Anterior cingulate cortex (tissue), 58 donors: ENCODE data around the gene SLC6A20.

ENCODE experiments used
- DNase-seq, 58 donors: peaks; one replicate each; lab custom pipeline; 2025; lab: John Stamatoyannopoulos, UW

SLC6A20 gene

GRCh38 chr3:45795882-45796765 is at the start of gene SLC6A20:
Gene SLC6A20 (minus strand): TSS chr3:45796536. CDS start chr3:45796419, 117 bp downstream.
- DNase-seq: no peak

- no peak for DNase-seq
Measured at GRCh38 chr3:45844616-45845015, 48.3 kb upstream of the SLC6A20 start.

DNA sequence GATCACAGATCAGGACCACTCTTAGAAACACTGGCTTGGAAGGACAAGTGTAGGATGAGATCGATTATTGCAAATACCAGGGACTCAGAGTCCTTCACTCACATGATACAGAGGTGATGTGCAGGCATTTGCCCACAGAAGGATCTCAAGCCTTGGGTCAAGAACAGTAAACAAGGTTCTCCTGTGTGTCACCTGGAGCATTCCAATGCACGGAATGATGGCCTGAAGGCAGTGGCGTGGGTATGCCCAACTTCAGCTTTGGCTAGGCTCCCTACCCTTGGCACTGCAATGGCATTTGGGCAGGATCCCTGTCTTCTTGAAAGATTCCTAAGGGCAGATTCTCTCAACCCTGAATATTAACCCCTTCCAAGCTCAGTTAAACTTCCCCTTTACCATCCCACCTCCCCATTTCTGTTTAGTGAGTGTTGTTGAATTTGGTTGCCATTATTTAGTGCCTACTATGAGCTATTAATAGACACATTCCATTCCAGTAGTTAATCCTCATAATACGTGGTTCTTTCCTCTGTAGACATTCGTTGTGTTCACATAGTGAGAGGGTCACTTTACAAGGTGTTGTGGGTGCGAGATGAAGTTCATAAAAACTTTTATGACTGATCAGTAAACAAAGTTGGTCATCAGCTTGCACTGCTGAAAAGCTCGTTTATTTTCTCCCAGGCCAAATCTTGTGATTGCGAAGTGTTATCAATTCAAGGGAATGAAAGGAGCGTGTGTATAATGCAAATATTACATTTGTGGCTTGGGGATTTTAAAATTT is 46.7 kb upstream of the SLC6A20 start:
- no peak for DNase-seq

DNA sequence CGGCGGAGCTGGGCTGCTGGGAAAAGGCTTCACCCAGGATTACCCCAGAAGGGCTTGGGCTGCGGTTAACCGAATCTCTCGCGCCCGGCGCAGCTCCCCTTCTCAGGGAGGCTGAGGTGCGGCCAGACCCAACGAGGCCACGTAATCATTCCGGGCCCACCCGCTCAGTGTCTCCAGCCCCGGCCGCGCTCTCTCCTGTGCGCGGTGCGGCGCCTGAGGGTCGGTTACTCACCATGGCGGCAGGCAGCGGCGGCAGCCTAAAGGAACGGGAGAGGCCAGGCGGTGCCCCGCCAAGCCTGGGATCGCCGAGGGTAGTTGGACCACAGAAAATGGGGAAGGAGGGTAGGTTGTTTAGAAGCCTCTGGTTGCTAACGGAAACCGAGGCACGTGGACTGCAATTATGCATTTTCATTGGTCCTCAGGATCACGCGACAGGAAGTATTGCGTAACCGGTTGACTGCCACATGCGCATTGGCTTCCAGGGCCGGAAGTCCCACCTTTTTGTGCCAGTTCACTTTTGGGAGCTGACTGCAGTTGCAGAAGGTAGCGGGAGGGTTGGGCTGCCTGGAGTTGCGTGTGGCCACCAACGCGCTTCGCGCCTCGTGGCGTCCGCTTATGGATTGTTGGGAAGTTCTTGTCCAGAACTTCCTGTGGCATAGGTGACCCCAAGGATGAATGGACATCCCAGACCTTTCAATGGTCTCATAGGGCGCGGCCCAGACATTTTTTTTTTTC is 45.6 kb upstream of the SLC6A20 start, which contains the start of gene LZTFL1:
Gene LZTFL1, minus strand, starts transcription at position 363 of the 735 bp plus-strand sequence. Its CDS starts 128 bp downstream, at position 235.
- DNase-seq: peak; percentile 48 to 96 (median 88)

DNA sequence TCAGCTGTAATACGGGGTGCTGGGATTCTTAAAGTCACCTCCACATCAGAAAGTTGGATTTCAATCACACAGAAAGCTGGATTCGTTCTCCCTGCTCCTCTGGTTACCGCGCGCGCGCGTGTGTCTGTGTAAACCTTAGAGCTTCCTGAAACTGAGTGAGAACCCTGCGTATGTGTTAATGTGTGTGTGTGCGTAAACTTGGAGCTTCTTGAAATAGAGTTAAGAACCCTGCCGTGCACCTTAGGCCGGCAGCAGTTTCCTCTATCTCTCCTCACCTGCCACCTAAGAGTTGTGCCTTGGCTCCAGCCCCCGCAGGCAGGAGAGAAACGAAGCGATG is 45.1 kb upstream of the SLC6A20 start:
- peak in 6 of 58 donors; percentile 2 to 34 (median 28) for DNase-seq

- no peak for DNase-seq
Measured at GRCh38 chr3:45838466-45838865, 42.1 kb upstream of the SLC6A20 start.

DNA sequence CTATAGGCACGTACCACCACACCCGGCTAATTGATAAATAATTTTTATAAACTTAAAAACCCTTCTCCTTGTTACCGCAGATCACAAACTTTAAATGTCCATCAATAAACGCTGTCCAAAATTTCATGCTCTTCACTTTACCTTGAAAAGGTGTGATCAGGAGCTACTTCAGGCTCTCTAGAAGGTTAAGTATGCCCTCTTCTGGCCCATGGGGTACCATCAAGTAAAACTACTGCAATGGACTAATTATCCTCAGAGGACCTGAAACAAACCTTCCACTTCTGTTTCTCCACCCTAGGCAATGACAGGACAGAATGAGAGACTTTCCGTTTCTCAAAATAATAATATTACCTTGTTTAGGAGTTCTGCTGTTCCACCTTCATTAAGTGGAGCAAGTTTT is 36.4 kb upstream of the SLC6A20 start:
- no peak for DNase-seq

- DNase-seq: no peak
Measured at GRCh38 chr3:45830121-45830520, 33.8 kb upstream of the SLC6A20 start.

- DNase-seq: no peak
Measured at GRCh38 chr3:45826908-45827307, 30.6 kb upstream of the SLC6A20 start.

DNA sequence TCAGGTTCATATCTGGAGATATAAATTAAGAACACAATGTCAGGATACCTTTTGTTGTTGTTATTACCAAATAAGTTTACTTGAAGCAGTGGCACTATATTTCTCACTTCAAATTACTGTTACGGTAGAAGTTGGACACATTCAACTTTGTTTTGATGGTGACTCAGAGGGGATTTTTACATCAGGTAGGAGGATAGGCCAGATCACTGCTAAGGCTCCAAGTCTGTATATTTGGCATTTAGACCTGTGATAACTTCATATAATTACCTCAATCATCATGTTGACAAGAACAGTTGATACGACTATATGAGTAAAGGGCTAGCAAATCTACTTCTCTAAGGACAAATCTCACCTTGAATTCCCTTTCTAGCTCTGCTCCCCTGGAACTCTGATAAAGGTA is 30.0 kb upstream of the SLC6A20 start:
- DNase-seq: no peak

DNA sequence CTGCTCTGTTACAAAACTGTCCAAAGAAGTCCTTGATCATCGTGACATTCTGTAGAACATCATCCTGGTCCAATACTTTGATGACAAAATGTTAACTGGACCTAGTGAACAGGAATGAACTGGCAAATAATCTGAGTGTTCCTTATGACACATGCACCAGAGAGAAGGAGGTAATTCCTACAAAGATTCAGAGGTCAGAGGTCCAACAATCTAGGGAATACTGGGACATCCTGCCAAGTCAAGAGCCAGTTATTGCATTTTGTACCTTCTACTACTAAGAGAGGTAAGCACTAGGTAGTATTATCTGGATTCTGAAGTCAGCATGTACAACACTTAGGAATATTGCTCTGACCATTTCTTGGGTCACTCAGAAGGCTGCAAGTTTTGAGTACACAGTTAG is 24.8 kb upstream of the SLC6A20 start:
- DNase-seq: no peak

- no peak for DNase-seq
Measured at GRCh38 chr3:45819543-45819942, 23.2 kb upstream of the SLC6A20 start.

GRCh38 chr3:45817831-45818522 is 21.6 kb upstream of the SLC6A20 start:
- peak in 1 of 58 donors; percentile 12 for DNase-seq

GRCh38 chr3:45816544-45816943 is 20.2 kb upstream of the SLC6A20 start:
- DNase-seq: peak in 3 of 58 donors; percentile 6 to 41 (median 8)

DNA sequence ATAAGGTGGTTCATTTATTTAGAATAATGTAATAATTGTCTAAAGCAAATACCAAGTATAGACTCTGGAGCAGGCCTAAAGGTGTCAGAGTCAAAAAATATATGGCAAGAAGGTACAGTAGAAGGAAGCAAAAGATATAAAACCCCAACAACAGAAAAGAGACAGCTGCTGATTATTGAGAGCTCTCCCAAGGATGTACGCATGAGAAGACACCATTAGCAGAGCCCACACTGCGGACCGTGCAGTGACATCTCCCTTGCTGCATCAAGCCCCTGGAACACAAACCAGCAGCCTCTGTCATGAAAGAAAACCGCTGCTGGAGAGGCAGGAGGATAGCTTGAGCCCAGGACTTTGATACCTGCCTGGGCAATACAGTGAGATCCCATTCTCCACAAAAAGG is 18.0 kb upstream of the SLC6A20 start:
- DNase-seq: no peak

GRCh38 chr3:45807681-45808540 is 11.6 kb upstream of the SLC6A20 start:
- peak in 1 of 58 donors; percentile 5 for DNase-seq

DNA sequence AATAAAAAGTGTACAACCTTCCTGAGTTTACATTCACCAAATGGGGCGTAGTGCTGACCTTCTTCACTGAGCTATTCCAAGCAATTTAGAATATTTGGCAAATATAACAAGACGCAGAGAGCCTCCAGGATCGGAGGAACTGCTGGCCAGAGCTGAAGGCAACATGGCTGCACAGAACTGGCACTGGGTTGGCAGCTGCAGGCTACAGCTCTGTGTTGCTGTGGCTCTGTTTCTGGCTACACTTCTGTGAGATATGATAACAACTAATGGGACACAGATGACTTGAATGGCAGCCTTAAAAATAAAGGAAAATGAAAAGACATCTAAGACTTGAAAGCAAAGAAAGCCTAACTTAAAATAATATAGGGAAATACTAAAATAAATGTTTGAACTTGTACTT is 10.8 kb upstream of the SLC6A20 start:
- DNase-seq: no peak

- DNase-seq: no peak
Measured at GRCh38 chr3:45806072-45806471, 9.7 kb upstream of the SLC6A20 start.

GRCh38 chr3:45803252-45803935 is 7.1 kb upstream of the SLC6A20 start:
- DNase-seq: peak in 1 of 58 donors; percentile 58
